ENCODE results near the gene FOXA2. TPM values are rescaled to one million over a fixed set of nuclear protein-coding genes. Genes with fewer than 3 reads are reported as not detected.

Gene FOXA2
- total and polyA plus RNA-seq, 9 of the 15 experiments (the other 6 are each of a cell fraction or from before 2014, with no cell fraction given): 0.10 to 1.0 (median 0.25) TPM

DNA sequence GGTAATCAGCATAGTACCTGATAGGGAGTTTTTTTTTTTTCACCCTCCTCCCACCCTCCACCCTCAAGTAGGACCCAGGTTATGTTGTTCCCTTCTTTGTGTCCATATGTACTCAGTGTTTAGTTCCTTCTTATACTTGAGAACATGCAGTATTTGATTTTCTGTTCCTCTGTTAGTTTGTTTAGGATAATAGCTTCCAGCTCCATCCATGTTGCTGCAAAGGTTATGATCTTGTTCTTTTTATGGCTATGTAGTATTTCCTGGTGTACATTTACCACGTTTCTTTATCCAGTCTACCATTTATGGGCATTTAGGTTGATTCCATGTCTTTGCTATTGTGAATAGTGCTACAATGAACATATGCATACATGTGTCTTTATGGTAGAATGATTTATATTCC is 41.9 kb downstream of the FOXA2 start:
- H3K79me2 ChIP-seq (ENCODE audit: control insufficient read depth, insufficient read depth, low read length): no peaks in the 10 kb centered on the region
- 0% methylated on average over 1 of the region's 1 CpG for WGBS (ENCODE audit: insufficient coverage, low coverage, missing lambda C conversion rate)
- in situ Hi-C loops (cut with MboI): no loop called here
- FAIRE-seq: no peak
- no peaks in the 10 kb centered on the region for H3K4me1 ChIP-seq (replicated peaks in 1 of 2; ENCODE audit: control insufficient read depth in 2 of 2, insufficient read depth in 2 of 2, low read length in 2 of 2)
- H3K9ac ChIP-seq (ENCODE audit: insufficient read depth in 1 of 2, low read depth in 2 of 2, low read length in 2 of 2): no peak overlapping the region
- H3K4me2 ChIP-seq (ENCODE audit: insufficient read depth, low read length): no peak overlapping the region
- H3K9me3 ChIP-seq (replicated peaks; ENCODE audit: control insufficient read depth, insufficient read depth, low read depth, low read length): no peaks in the 10 kb centered on the region
- intact Hi-C loops (cut with micrococcal nuclease): no loop called here
- no peak overlapping the region for H2AFZ ChIP-seq (ENCODE audit: low read depth, low read length)
- H4K20me1 ChIP-seq (replicated peaks; ENCODE audit: control insufficient read depth, insufficient read depth, low read length): no peaks in the 10 kb centered on the region
- no peaks in the 10 kb centered on the region for H3K9me1 ChIP-seq (ENCODE audit: control insufficient read depth, insufficient read depth, low read length)
- H3K27ac ChIP-seq (ENCODE audit: extremely low read depth, low read depth, low read length): no peak overlapping the region
- no peak for DNase-seq (ENCODE audit: extremely low read depth in 1 of 4, low spot score in 3 of 4)
- H3K27me3 ChIP-seq (ENCODE audit: control insufficient read depth in 2 of 2, insufficient read depth in 2 of 2, low read length in 2 of 2): peaks cover 0 to 4% of the 10 kb centered on the region in 2 experiments; a peak in 1 of 5 replicates
- H3K4me3 ChIP-seq: no peak overlapping the region
- no peak for ATAC-seq
- TF ChIP-seq ZNF263 (CRISPR knock-in tag; IDR thresholded peaks at IDR 0.05; ENCODE audit: borderline replicate concordance): no peak
- no peak for TF ChIP-seq TOE1 (IDR thresholded peaks at IDR 0.05; ENCODE audit: borderline replicate concordance)
- TF ChIP-seq TOE1 (CRISPR knock-in tag; IDR thresholded peaks at IDR 0.05; ENCODE audit: borderline replicate concordance, low read depth): no peak
- no peaks in the 10 kb centered on the region for H3K36me3 ChIP-seq (ENCODE audit: control insufficient read depth, insufficient read depth, low read length)
- BruUV-seq (replicated peaks): no TSS peak
- ChIA-PET POLR2A (no interaction called here), CTCF (ENCODE audit: low intra/inter-chr PET ratio) (no interaction called here)

DNA sequence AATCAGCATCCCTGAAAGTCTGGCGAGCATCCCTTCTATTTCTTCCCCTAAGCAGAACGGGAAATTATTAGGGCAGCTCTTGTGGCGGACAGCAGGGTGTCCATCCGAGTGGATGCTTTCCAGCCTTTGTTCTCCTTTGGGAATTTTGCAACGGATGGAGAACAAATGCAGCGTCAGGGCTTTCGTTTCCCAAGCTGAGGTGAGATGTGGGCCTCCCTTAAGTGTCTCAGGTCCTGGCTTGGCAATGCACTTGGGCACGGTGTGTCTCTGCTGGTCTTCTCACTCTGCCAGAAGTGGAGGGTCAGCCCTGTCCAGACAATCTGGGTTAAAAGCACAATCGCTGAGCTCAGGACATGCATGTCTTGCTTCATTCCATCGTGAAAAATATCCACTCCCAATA is 43.5 kb downstream of the FOXA2 start:
- BruUV-seq (replicated peaks): no TSS peak
- no peaks in the 10 kb centered on the region for H3K4me1 ChIP-seq (replicated peaks in 1 of 2; ENCODE audit: control insufficient read depth in 2 of 2, insufficient read depth in 2 of 2, low read length in 2 of 2)
- intact Hi-C loops (cut with micrococcal nuclease): no loop called here
- TF ChIP-seq NFE2L1 (tag; IDR thresholded peaks at IDR 0.05; ENCODE audit: borderline replicate concordance, low read depth): no peak
- no peak for TF ChIP-seq KAT8 (IDR thresholded peaks at IDR 0.05; ENCODE audit: low read depth)
- no peak for TF ChIP-seq SREBF1 (IDR thresholded peaks at IDR 0.05; ENCODE audit: borderline replicate concordance, low read depth, low read length)
- TF ChIP-seq EP300 (IDR thresholded peaks at IDR 0.05; ENCODE audit: low read length): no peak
- TF ChIP-seq KDM2B (CRISPR knock-in tag; IDR thresholded peaks at IDR 0.05): no peak
- TF ChIP-seq, protein P1, sequence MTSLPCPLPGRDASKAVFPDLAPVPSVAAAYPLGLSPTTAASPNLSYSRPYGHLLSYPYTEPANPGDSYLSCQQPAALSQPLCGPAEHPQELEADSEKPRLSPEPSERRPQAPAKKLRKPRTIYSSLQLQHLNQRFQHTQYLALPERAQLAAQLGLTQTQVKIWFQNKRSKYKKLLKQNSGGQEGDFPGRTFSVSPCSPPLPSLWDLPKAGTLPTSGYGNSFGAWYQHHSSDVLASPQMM (CRISPR knock-in tag; IDR thresholded peaks at IDR 0.05): no peak
- TF ChIP-seq ZNF282 (CRISPR knock-in tag; IDR thresholded peaks at IDR 0.05): no peak
- TF ChIP-seq, protein P2, sequence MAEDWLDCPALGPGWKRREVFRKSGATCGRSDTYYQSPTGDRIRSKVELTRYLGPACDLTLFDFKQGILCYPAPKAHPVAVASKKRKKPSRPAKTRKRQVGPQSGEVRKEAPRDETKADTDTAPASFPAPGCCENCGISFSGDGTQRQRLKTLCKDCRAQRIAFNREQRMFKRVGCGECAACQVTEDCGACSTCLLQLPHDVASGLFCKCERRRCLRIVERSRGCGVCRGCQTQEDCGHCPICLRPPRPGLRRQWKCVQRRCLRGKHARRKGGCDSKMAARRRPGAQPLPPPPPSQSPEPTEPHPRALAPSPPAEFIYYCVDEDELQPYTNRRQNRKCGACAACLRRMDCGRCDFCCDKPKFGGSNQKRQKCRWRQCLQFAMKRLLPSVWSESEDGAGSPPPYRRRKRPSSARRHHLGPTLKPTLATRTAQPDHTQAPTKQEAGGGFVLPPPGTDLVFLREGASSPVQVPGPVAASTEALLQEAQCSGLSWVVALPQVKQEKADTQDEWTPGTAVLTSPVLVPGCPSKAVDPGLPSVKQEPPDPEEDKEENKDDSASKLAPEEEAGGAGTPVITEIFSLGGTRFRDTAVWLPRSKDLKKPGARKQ (CRISPR knock-in tag; IDR thresholded peaks at IDR 0.05): no peak
- no peak for TF ChIP-seq SIX5 (IDR thresholded peaks at IDR 0.05; ENCODE audit: borderline replicate concordance in 1 of 2, insufficient read depth in 1 of 2, low read depth in 1 of 2, low read length in 2 of 2)
- TF ChIP-seq ZNF41 (CRISPR knock-in tag; conservative IDR thresholded peaks at IDR 0.05): no peak

More for the DNA sequence above, 43.5 kb downstream of the FOXA2 start:
- DNase-seq (ENCODE audit: extremely low read depth in 1 of 4, low spot score in 3 of 4): no peak
- POLR2A ChIA-PET: interaction anchor here (1.4 kb wide), 1 partner anchor 11 kb away, joined by 5 read pairs; no protein-coding TSS in a partner anchor
- Histone ChIP-seq H3K9me1 (ENCODE audit: control insufficient read depth, insufficient read depth, low read length) (no peaks in the 10 kb centered on the region), H3K36me3 (ENCODE audit: control insufficient read depth, insufficient read depth, low read length) (no peaks in the 10 kb centered on the region), H4K20me1 (replicated peaks; ENCODE audit: control insufficient read depth, insufficient read depth, low read length) (no peaks in the 10 kb centered on the region), H3K79me2 (ENCODE audit: control insufficient read depth, insufficient read depth, low read length) (no peaks in the 10 kb centered on the region), H3K4me3 (no peak overlapping the region), H3K4me2 (ENCODE audit: insufficient read depth, low read length) (no peak overlapping the region), H3K27me3 (ENCODE audit: control insufficient read depth in 2 of 2, insufficient read depth in 2 of 2, low read length in 2 of 2) (peaks cover 0 to 4% of the 10 kb centered on the region in 2 experiments; a peak in 1 of 5 replicates), H3K9ac (ENCODE audit: insufficient read depth in 1 of 2, low read depth in 2 of 2, low read length in 2 of 2) (no peak overlapping the region), H3K9me3 (replicated peaks; ENCODE audit: control insufficient read depth, insufficient read depth, low read depth, low read length) (no peaks in the 10 kb centered on the region), H3K27ac (ENCODE audit: extremely low read depth, low read depth, low read length) (no peak overlapping the region), H2AFZ (ENCODE audit: low read depth, low read length) (no peak overlapping the region)
- in situ Hi-C loops (cut with MboI): no loop called here
- ATAC-seq: no peak
- WGBS (ENCODE audit: insufficient coverage, low coverage, missing lambda C conversion rate): 4% methylated on average over 9 of the region's 10 CpGs
- CTCF ChIA-PET (ENCODE audit: low intra/inter-chr PET ratio): no interaction called here
- FAIRE-seq: no peak

Data from K562 (cell line).